ENCODE data around the gene CDV3.

DNA sequence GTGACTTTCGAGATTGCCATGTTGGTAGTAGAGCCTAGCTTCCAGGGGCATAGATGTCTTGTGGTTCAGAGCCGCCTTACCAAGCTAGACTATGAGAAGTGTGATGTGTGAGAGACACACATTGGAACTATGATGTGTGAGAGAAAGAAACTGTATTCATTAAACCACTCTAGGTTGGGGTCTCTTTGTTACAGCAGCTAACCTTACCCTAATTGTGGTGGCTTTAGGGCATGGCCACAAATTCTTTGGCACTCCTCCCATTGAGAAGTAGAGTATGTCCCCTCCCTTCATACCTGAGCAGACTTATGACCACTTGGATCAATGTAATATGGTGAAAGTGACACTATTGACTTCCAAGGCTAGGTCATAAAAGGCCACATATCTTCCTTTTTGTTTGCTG, 35.3 kb upstream of the CDV3 start:
- TF ChIP-seq, protein P1, sequence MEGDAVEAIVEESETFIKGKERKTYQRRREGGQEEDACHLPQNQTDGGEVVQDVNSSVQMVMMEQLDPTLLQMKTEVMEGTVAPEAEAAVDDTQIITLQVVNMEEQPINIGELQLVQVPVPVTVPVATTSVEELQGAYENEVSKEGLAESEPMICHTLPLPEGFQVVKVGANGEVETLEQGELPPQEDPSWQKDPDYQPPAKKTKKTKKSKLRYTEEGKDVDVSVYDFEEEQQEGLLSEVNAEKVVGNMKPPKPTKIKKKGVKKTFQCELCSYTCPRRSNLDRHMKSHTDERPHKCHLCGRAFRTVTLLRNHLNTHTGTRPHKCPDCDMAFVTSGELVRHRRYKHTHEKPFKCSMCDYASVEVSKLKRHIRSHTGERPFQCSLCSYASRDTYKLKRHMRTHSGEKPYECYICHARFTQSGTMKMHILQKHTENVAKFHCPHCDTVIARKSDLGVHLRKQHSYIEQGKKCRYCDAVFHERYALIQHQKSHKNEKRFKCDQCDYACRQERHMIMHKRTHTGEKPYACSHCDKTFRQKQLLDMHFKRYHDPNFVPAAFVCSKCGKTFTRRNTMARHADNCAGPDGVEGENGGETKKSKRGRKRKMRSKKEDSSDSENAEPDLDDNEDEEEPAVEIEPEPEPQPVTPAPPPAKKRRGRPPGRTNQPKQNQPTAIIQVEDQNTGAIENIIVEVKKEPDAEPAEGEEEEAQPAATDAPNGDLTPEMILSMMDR (IDR thresholded peaks at IDR 0.05; ENCODE audit: borderline replicate concordance, extremely low read depth, low read length, poor library complexity, severe bottlenecking): no peak
- TF ChIP-seq EZH2 (IDR thresholded peaks at IDR 0.05; ENCODE audit: borderline replicate concordance, low read depth, low read length, severe bottlenecking): no peak
